Measurements from ENCODE around the gene ALDH1B1. TPM values are rescaled to one million over a fixed set of nuclear protein-coding genes. Genes with fewer than 3 reads are reported as not detected.
A peak's percentile ranks its signal among the peaks of the same experiment; 100 is the strongest.

The ALDH1B1 gene
- total and polyA plus RNA-seq, 2 donors (not counting 1 experiment from before 2014, with no cell fraction given) = 16.2 to 17.4 TPM

DNA sequence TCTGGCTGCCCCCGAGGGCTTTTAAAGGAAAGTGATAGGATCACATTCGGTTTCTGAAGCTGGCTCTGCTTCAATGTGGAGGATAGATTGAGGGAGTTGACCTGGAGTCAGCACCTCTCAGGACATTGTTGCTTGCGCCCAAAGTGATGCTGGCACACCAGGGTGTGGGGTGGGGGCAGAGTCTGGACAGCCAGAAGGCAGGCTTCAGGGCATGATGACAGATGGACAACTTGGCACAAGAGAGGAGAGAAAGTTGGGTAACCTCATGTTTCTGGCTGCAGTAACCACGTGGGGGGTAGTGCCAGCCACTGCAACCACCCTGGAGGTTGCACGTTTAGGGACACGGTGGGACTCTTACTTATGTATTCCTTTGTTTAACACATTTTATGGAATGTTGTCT, 9.5 kb downstream of the ALDH1B1 start:
- Histone ChIP-seq H3K27me3 (ENCODE audit: control insufficient read depth, insufficient read depth, low read length) (peaks cover 6% of the 10 kb centered on the region), H3K4me3 (replicated peaks in 1 of 4; ENCODE audit: control extremely low read depth in 1 of 4, insufficient read depth in 1 of 4, low read depth in 3 of 4, low read length in 4 of 4) (no peak overlapping the region), H3K4me1 (ENCODE audit: control insufficient read depth, extremely low read depth, insufficient read depth, low read length) (no peaks in the 10 kb centered on the region), H4K20me1 (ENCODE audit: control insufficient read depth, extremely low read depth, insufficient read depth, low read length) (no peaks in the 10 kb centered on the region), H3K36me3 (ENCODE audit: control insufficient read depth, insufficient read depth, low read length) (no peaks in the 10 kb centered on the region), H3K27ac (ENCODE audit: insufficient read depth, low read length) (no peak overlapping the region), H3K9me3 (ENCODE audit: control insufficient read depth, insufficient read depth, low read depth, low read length) (no peaks in the 10 kb centered on the region), H3K4me2 (ENCODE audit: extremely low read depth, insufficient read depth, low read length) (no peak overlapping the region), H2AFZ (ENCODE audit: low read length) (no peak overlapping the region), H3K9ac (ENCODE audit: insufficient read depth, low read length) (no peak overlapping the region), H3K79me2 (ENCODE audit: control insufficient read depth, insufficient read depth, low read length) (no peaks in the 10 kb centered on the region)
- DNase-seq (ENCODE audit: low read depth in 2 of 2) = no peak
- no peak for TF ChIP-seq EZH2 (IDR thresholded peaks at IDR 0.05; ENCODE audit: low read length, missing control alignments)
- TF ChIP-seq, protein P1, sequence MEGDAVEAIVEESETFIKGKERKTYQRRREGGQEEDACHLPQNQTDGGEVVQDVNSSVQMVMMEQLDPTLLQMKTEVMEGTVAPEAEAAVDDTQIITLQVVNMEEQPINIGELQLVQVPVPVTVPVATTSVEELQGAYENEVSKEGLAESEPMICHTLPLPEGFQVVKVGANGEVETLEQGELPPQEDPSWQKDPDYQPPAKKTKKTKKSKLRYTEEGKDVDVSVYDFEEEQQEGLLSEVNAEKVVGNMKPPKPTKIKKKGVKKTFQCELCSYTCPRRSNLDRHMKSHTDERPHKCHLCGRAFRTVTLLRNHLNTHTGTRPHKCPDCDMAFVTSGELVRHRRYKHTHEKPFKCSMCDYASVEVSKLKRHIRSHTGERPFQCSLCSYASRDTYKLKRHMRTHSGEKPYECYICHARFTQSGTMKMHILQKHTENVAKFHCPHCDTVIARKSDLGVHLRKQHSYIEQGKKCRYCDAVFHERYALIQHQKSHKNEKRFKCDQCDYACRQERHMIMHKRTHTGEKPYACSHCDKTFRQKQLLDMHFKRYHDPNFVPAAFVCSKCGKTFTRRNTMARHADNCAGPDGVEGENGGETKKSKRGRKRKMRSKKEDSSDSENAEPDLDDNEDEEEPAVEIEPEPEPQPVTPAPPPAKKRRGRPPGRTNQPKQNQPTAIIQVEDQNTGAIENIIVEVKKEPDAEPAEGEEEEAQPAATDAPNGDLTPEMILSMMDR (conservative IDR thresholded peaks at IDR 0.05 in 1 of 2, IDR thresholded peaks at IDR 0.05 in 1 of 2; ENCODE audit: low read depth in 1 of 2, low read length in 2 of 2) = no peak

DNA sequence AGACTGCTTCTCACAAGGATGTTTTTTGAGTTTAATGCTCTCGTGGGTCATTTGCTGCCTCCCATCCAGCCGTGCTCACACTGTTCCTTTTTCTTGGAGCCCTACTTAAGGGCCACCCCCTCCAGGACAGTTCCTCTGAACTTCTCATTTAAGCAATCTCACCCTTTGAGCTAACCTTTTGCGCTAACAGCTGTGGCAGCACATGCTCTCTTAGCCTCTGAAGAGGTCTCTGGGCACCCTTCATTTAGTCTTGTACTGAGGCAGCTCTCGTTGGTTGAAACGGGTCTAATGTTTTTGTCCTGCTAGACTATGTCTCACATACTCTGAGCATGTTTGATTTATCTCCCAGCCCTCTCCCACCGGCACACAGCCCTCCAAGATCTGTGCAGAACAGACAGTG, 11.8 kb downstream of the ALDH1B1 start:
- DNase-seq (ENCODE audit: low read depth in 2 of 2) = no peak
- Histone ChIP-seq H2AFZ (ENCODE audit: low read length) (no peak overlapping the region), H3K4me3 (replicated peaks in 1 of 4; ENCODE audit: control extremely low read depth in 1 of 4, insufficient read depth in 1 of 4, low read depth in 3 of 4, low read length in 4 of 4) (no peak overlapping the region), H3K27me3 (ENCODE audit: control insufficient read depth, insufficient read depth, low read length) (peaks cover 8% of the 10 kb centered on the region), H3K4me2 (ENCODE audit: extremely low read depth, insufficient read depth, low read length) (no peak overlapping the region), H3K27ac (ENCODE audit: insufficient read depth, low read length) (no peak overlapping the region), H4K20me1 (ENCODE audit: control insufficient read depth, extremely low read depth, insufficient read depth, low read length) (no peaks in the 10 kb centered on the region), H3K9ac (ENCODE audit: insufficient read depth, low read length) (no peak overlapping the region), H3K36me3 (ENCODE audit: control insufficient read depth, insufficient read depth, low read length) (no peaks in the 10 kb centered on the region), H3K9me3 (ENCODE audit: control insufficient read depth, insufficient read depth, low read depth, low read length) (no peaks in the 10 kb centered on the region), H3K79me2 (ENCODE audit: control insufficient read depth, insufficient read depth, low read length) (no peaks in the 10 kb centered on the region), H3K4me1 (ENCODE audit: control insufficient read depth, extremely low read depth, insufficient read depth, low read length) (no peaks in the 10 kb centered on the region)
- TF ChIP-seq, protein P1 (conservative IDR thresholded peaks at IDR 0.05 in 1 of 2, IDR thresholded peaks at IDR 0.05 in 1 of 2; ENCODE audit: low read depth in 1 of 2, low read length in 2 of 2) = no peak
- no peak for TF ChIP-seq EZH2 (IDR thresholded peaks at IDR 0.05; ENCODE audit: low read length, missing control alignments)

GRCh38 chr9:38405785-38406184, 13.3 kb downstream of the ALDH1B1 start:
- Histone ChIP-seq H3K9me3 (ENCODE audit: control insufficient read depth, insufficient read depth, low read depth, low read length) (no peaks in the 10 kb centered on the region), H3K27ac (ENCODE audit: insufficient read depth, low read length) (no peak overlapping the region), H4K20me1 (ENCODE audit: control insufficient read depth, extremely low read depth, insufficient read depth, low read length) (no peaks in the 10 kb centered on the region), H3K27me3 (ENCODE audit: control insufficient read depth, insufficient read depth, low read length) (peaks cover 8% of the 10 kb centered on the region), H3K4me2 (ENCODE audit: extremely low read depth, insufficient read depth, low read length) (no peak overlapping the region), H3K4me1 (ENCODE audit: control insufficient read depth, extremely low read depth, insufficient read depth, low read length) (no peaks in the 10 kb centered on the region), H3K9ac (ENCODE audit: insufficient read depth, low read length) (no peak overlapping the region), H3K79me2 (ENCODE audit: control insufficient read depth, insufficient read depth, low read length) (no peaks in the 10 kb centered on the region), H3K4me3 (replicated peaks in 1 of 4; ENCODE audit: control extremely low read depth in 1 of 4, insufficient read depth in 1 of 4, low read depth in 3 of 4, low read length in 4 of 4) (no peak overlapping the region), H3K36me3 (ENCODE audit: control insufficient read depth, insufficient read depth, low read length) (no peaks in the 10 kb centered on the region), H2AFZ (ENCODE audit: low read length) (no peak overlapping the region)
- DNase-seq (ENCODE audit: low read depth in 2 of 2) = peak in 1 of 2 donors; percentile 40
- TF ChIP-seq EZH2 (IDR thresholded peaks at IDR 0.05; ENCODE audit: low read length, missing control alignments) = no peak
- TF ChIP-seq, protein P1 (conservative IDR thresholded peaks at IDR 0.05 in 1 of 2, IDR thresholded peaks at IDR 0.05 in 1 of 2; ENCODE audit: low read depth in 1 of 2, low read length in 2 of 2) = no peak

All from fibroblast of lung (primary cell).